ENCODE measurements around the gene C1QTNF12. TPM values are rescaled to one million over a fixed set of nuclear protein-coding genes. Genes with fewer than 3 reads are reported as not detected.

Gene C1QTNF12
- polyA plus RNA-seq, 1 donor from 2014 or later: 0.74 TPM

GRCh38 chr1:1270813-1271212 is 24.3 kb upstream of the C1QTNF12 start:
- Histone ChIP-seq H3K27ac (ENCODE audit: low read length) (no peak overlapping the region), H3K4me3 (ENCODE audit: low read length) (peak overlapping the region; percentile 36), H3K27me3 (ENCODE audit: insufficient read depth, low read depth, low read length) (no peaks in the 10 kb centered on the region), H3K4me2 (ENCODE audit: low read length) (no peak overlapping the region), H3K36me3 (ENCODE audit: insufficient read depth, low read length) (no peaks in the 10 kb centered on the region), H4K20me1 (ENCODE audit: insufficient read depth) (no peaks in the 10 kb centered on the region), H3K9ac (ENCODE audit: low read length) (no peak overlapping the region), H3F3A (ENCODE audit: insufficient read depth, low read length, poor library complexity, severe bottlenecking) (no peaks in the 10 kb centered on the region), H3K79me2 (replicated peaks; ENCODE audit: insufficient read depth, low read length) (peaks cover 39% of the 10 kb centered on the region), H3K9me2 (ENCODE audit: insufficient read depth, low read length) (no peaks in the 10 kb centered on the region), H2AFZ (ENCODE audit: low read depth, low read length) (no peak overlapping the region), H3K9me3 (ENCODE audit: low read length) (no peaks in the 10 kb centered on the region)
- no peak for TF ChIP-seq POLR2AphosphoS5 (IDR thresholded peaks at IDR 0.05)
- no peak for TF ChIP-seq TAF1 (IDR thresholded peaks at IDR 0.05; ENCODE audit: low read depth)
- no peak for TF ChIP-seq CTCF (IDR thresholded peaks at IDR 0.05; ENCODE audit: poor library complexity, severe bottlenecking)
- no peak for TF ChIP-seq MXI1 (conservative IDR thresholded peaks at IDR 0.05; ENCODE audit: poor library complexity, severe bottlenecking)
- TF ChIP-seq EZH2 (IDR thresholded peaks at IDR 0.05; ENCODE audit: borderline replicate concordance, insufficient read depth, low read length, poor library complexity, severe bottlenecking): no peak
- TF ChIP-seq SMC3 (conservative IDR thresholded peaks at IDR 0.05; ENCODE audit: poor library complexity): no peak
- TF ChIP-seq EP300 (conservative IDR thresholded peaks at IDR 0.05; ENCODE audit: poor library complexity, severe bottlenecking): no peak
- no peak for TF ChIP-seq RAD21 (conservative IDR thresholded peaks at IDR 0.05)
- no peak for TF ChIP-seq REST (IDR thresholded peaks at IDR 0.05; ENCODE audit: borderline replicate concordance)

GRCh38 chr1:1268284-1268682 is 21.8 kb upstream of the C1QTNF12 start:
- Histone ChIP-seq H3K9ac (ENCODE audit: low read length) (no peak overlapping the region), H2AFZ (ENCODE audit: low read depth, low read length) (no peak overlapping the region), H3K36me3 (ENCODE audit: insufficient read depth, low read length) (no peaks in the 10 kb centered on the region), H3K27me3 (ENCODE audit: insufficient read depth, low read depth, low read length) (no peaks in the 10 kb centered on the region), H3K9me2 (ENCODE audit: insufficient read depth, low read length) (no peaks in the 10 kb centered on the region), H3F3A (ENCODE audit: insufficient read depth, low read length, poor library complexity, severe bottlenecking) (no peaks in the 10 kb centered on the region), H3K4me2 (ENCODE audit: low read length) (no peak overlapping the region), H3K79me2 (replicated peaks; ENCODE audit: insufficient read depth, low read length) (peaks cover 38% of the 10 kb centered on the region), H3K9me3 (ENCODE audit: low read length) (no peaks in the 10 kb centered on the region), H3K27ac (ENCODE audit: low read length) (no peak overlapping the region), H3K4me3 (ENCODE audit: low read length) (no peak overlapping the region), H4K20me1 (ENCODE audit: insufficient read depth) (no peaks in the 10 kb centered on the region)
- TF ChIP-seq RAD21 (conservative IDR thresholded peaks at IDR 0.05): no peak
- no peak for TF ChIP-seq REST (IDR thresholded peaks at IDR 0.05; ENCODE audit: borderline replicate concordance)
- TF ChIP-seq EZH2 (IDR thresholded peaks at IDR 0.05; ENCODE audit: borderline replicate concordance, insufficient read depth, low read length, poor library complexity, severe bottlenecking): no peak
- TF ChIP-seq EP300 (conservative IDR thresholded peaks at IDR 0.05; ENCODE audit: poor library complexity, severe bottlenecking): no peak
- TF ChIP-seq POLR2AphosphoS5 (IDR thresholded peaks at IDR 0.05): no peak
- no peak for TF ChIP-seq SMC3 (conservative IDR thresholded peaks at IDR 0.05; ENCODE audit: poor library complexity)
- no peak for TF ChIP-seq CTCF (IDR thresholded peaks at IDR 0.05; ENCODE audit: poor library complexity, severe bottlenecking)

All from neural cell (in vitro differentiated cells).